PFSK-1 (cell line): ENCODE data around the gene APOD.

Experiments used
- FOXP2 ChIP-seq: optimal IDR thresholded peaks from 2 replicates; pipeline ENCODE3; 2011; ENCODE audit warnings: borderline replicate concordance, control low read depth, inconsistent platforms; ENCODE audit not compliant: insufficient read depth; ENCODE audit errors: extremely low read length, extremely low read depth
- POLR2AphosphoS5 ChIP-seq: IDR thresholded peaks from 2 replicates; pipeline ENCODE4 v1.6.1; 2012; ENCODE audit warnings: low read depth, mild to moderate bottlenecking, control low read depth, low read length, moderate library complexity
- REST ChIP-seq, 2 experiments: IDR thresholded peaks; 2 replicates each; pipeline versions ENCODE4 v1.6.1 to v1.8.0; 2011 to 2012; ENCODE audit warnings: low read depth in 2 of 2, low read length in 2 of 2, control low read depth in 1 of 2, inconsistent platforms in 1 of 2, mild to moderate bottlenecking in 1 of 2, moderate library complexity in 1 of 2; ENCODE audit not compliant: insufficient read depth in 1 of 2
- SIN3A ChIP-seq: IDR thresholded peaks from 2 replicates; pipeline ENCODE4 v1.6.1; 2012; ENCODE audit warnings: mild to moderate bottlenecking, low read length, moderate library complexity, borderline replicate concordance; ENCODE audit not compliant: insufficient read depth
- TAF1 ChIP-seq: IDR thresholded peaks from 2 replicates; pipeline ENCODE4 v1.6.1; 2012; ENCODE audit warnings: low read length, control low read depth, borderline replicate concordance; ENCODE audit not compliant: insufficient read depth

GRCh38 chr3:195556390-195556789 lies 27.4 kb downstream of the APOD start:
- TF ChIP-seq REST (IDR thresholded peaks at IDR 0.05; ENCODE audit: insufficient read depth in 1 of 2, low read depth in 2 of 2, low read length in 2 of 2) (no peak), POLR2AphosphoS5 (no peak), TAF1 (no peak), SIN3A (no peak), FOXP2 (no peak)
